ENCODE data around the gene HIPK2.

Gene HIPK2

DNA sequence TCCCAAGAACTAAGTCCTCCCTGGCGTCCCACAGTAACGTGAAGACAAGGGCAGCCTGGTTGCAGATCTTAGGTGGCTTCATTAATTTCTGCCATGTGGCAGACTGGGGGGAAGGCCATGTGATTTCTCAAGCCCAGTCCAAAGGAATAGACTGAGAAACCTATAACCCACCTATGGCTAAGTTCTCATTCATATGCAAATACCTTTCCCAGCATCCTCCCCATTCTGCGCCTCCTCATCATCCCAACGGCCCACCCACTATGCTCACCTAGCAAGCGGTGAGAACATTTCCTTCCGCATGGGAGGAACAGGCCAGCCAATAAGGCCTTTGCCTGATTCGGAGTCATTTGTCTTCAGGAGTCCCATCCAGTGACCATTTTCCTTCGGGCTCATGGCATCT is 262.5 kb downstream of the HIPK2 start:
- TF ChIP-seq RAD21 (IDR thresholded peaks at IDR 0.05; ENCODE audit: low read depth) (no peak), TEAD4 (IDR thresholded peaks at IDR 0.05) (no peak), CREB1 (IDR thresholded peaks at IDR 0.05; ENCODE audit: low read depth) (no peak), EGR1 (IDR thresholded peaks at IDR 0.05) (no peak), EP300 (IDR thresholded peaks at IDR 0.05; ENCODE audit: borderline replicate concordance) (no peak), YY1 (IDR thresholded peaks at IDR 0.05; ENCODE audit: low read depth) (no peak), CEBPB (IDR thresholded peaks at IDR 0.05) (no peak), TCF12 (IDR thresholded peaks at IDR 0.05; ENCODE audit: low read depth) (no peak), FOXM1 (IDR thresholded peaks at IDR 0.05; ENCODE audit: borderline replicate concordance, low read depth) (no peak), NFIC (IDR thresholded peaks at IDR 0.05) (no peak), TAF1 (IDR thresholded peaks at IDR 0.05; ENCODE audit: low read depth) (no peak), ZBTB7A (IDR thresholded peaks at IDR 0.05; ENCODE audit: low read depth) (no peak)
- TF ChIP-seq, protein P1, sequence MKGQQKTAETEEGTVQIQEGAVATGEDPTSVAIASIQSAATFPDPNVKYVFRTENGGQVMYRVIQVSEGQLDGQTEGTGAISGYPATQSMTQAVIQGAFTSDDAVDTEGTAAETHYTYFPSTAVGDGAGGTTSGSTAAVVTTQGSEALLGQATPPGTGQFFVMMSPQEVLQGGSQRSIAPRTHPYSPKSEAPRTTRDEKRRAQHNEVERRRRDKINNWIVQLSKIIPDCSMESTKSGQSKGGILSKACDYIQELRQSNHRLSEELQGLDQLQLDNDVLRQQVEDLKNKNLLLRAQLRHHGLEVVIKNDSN (IDR thresholded peaks at IDR 0.05) = no peak
- TF ChIP-seq, protein P2, sequence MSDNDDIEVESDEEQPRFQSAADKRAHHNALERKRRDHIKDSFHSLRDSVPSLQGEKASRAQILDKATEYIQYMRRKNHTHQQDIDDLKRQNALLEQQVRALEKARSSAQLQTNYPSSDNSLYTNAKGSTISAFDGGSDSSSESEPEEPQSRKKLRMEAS (IDR thresholded peaks at IDR 0.05) = no peak
- TF ChIP-seq, protein P3, sequence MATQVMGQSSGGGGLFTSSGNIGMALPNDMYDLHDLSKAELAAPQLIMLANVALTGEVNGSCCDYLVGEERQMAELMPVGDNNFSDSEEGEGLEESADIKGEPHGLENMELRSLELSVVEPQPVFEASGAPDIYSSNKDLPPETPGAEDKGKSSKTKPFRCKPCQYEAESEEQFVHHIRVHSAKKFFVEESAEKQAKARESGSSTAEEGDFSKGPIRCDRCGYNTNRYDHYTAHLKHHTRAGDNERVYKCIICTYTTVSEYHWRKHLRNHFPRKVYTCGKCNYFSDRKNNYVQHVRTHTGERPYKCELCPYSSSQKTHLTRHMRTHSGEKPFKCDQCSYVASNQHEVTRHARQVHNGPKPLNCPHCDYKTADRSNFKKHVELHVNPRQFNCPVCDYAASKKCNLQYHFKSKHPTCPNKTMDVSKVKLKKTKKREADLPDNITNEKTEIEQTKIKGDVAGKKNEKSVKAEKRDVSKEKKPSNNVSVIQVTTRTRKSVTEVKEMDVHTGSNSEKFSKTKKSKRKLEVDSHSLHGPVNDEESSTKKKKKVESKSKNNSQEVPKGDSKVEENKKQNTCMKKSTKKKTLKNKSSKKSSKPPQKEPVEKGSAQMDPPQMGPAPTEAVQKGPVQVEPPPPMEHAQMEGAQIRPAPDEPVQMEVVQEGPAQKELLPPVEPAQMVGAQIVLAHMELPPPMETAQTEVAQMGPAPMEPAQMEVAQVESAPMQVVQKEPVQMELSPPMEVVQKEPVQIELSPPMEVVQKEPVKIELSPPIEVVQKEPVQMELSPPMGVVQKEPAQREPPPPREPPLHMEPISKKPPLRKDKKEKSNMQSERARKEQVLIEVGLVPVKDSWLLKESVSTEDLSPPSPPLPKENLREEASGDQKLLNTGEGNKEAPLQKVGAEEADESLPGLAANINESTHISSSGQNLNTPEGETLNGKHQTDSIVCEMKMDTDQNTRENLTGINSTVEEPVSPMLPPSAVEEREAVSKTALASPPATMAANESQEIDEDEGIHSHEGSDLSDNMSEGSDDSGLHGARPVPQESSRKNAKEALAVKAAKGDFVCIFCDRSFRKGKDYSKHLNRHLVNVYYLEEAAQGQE (IDR thresholded peaks at IDR 0.05; ENCODE audit: low read depth) = no peak
